ENCODE results near the gene PGAM5.

DNA sequence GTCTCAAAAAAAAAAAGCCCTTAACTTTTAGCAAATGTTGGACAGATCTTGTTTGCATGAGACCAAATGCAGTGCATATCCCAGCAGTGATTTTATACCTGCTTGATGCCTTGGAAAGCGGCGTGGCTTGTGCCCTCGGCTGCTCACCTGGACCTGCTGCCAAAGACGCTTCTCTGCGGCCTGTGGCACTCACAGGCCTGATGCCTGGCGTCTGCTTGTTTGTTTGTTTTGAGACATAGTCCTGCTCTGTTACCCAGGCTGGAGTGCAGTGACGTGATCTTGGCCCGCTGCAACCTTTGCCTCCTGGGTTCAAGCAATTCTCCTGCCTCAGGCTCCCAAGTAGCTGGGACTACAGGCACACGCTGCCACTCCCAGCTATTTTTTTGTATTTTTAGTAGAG, 5.2 kb downstream of the PGAM5 start:
- TF ChIP-seq, protein P1, sequence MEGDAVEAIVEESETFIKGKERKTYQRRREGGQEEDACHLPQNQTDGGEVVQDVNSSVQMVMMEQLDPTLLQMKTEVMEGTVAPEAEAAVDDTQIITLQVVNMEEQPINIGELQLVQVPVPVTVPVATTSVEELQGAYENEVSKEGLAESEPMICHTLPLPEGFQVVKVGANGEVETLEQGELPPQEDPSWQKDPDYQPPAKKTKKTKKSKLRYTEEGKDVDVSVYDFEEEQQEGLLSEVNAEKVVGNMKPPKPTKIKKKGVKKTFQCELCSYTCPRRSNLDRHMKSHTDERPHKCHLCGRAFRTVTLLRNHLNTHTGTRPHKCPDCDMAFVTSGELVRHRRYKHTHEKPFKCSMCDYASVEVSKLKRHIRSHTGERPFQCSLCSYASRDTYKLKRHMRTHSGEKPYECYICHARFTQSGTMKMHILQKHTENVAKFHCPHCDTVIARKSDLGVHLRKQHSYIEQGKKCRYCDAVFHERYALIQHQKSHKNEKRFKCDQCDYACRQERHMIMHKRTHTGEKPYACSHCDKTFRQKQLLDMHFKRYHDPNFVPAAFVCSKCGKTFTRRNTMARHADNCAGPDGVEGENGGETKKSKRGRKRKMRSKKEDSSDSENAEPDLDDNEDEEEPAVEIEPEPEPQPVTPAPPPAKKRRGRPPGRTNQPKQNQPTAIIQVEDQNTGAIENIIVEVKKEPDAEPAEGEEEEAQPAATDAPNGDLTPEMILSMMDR (conservative IDR thresholded peaks at IDR 0.05; ENCODE audit: low read depth, low read length) = no peak
- no peak for TF ChIP-seq EZH2 (IDR thresholded peaks at IDR 0.05; ENCODE audit: borderline replicate concordance, low read depth, low read length, poor library complexity, severe bottlenecking)

Measured in A673 (cell line).